ENCODE results near the gene SPINK4.

DNA sequence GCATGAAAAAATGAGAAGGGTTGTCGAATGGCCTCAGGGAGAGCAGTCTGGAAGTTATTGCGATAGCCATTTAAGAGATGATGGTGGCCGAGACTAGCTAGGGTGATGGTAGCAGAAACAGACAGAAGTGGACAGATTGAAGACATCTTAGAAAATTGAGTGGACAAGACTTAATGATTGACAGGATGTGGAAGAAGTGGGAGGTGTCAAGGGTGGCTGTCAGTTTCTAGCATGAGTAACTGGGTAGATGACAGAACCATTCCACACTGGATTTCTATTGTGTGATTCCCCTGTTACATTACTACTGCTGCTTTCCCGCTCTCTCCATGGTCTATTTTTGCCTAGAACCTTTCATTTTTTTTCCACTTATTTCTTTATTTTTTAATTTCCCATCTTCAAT is 37.5 kb downstream of the SPINK4 start:
- TF ChIP-seq, protein P1, sequence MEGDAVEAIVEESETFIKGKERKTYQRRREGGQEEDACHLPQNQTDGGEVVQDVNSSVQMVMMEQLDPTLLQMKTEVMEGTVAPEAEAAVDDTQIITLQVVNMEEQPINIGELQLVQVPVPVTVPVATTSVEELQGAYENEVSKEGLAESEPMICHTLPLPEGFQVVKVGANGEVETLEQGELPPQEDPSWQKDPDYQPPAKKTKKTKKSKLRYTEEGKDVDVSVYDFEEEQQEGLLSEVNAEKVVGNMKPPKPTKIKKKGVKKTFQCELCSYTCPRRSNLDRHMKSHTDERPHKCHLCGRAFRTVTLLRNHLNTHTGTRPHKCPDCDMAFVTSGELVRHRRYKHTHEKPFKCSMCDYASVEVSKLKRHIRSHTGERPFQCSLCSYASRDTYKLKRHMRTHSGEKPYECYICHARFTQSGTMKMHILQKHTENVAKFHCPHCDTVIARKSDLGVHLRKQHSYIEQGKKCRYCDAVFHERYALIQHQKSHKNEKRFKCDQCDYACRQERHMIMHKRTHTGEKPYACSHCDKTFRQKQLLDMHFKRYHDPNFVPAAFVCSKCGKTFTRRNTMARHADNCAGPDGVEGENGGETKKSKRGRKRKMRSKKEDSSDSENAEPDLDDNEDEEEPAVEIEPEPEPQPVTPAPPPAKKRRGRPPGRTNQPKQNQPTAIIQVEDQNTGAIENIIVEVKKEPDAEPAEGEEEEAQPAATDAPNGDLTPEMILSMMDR (IDR thresholded peaks at IDR 0.05) = no peak
- TF ChIP-seq POLR2A (IDR thresholded peaks at IDR 0.05) = no peak
